BLaER1 (cell line): ENCODE measurements around the gene FILIP1L.

Source experiments
- H3K27ac ChIP-seq: shearing (Covaris generic); formaldehyde crosslinking; 2 replicates; pipeline ENCODE4 v1.8.1; 2022
- H3K27me3 ChIP-seq: shearing (Covaris generic); formaldehyde crosslinking; 2 replicates; pipeline ENCODE4 v1.8.1; 2022
- H3K36me3 ChIP-seq: shearing (Covaris generic); formaldehyde crosslinking; 2 replicates; pipeline ENCODE4 v1.8.1; 2022
- H3K4me1 ChIP-seq: shearing (Covaris generic); formaldehyde crosslinking; 2 replicates; pipeline ENCODE4 v1.8.1; 2022
- H3K4me2 ChIP-seq: shearing (Covaris generic); formaldehyde crosslinking; 2 replicates; pipeline ENCODE4 v1.8.1; 2022
- H3K4me3 ChIP-seq: shearing (Covaris generic); formaldehyde crosslinking; 2 replicates; pipeline ENCODE4 v1.8.1; 2022
- H3K9ac ChIP-seq: shearing (Covaris generic); formaldehyde crosslinking; 2 replicates; pipeline ENCODE4 v1.8.1; 2022
- H3K9me3 ChIP-seq: shearing (Covaris generic); formaldehyde crosslinking; 2 replicates; pipeline ENCODE4 v1.8.1; 2022
- H4K20me1 ChIP-seq: shearing (Covaris generic); formaldehyde crosslinking; 2 replicates; pipeline ENCODE4 v1.8.1; 2022
- Cebpa-rat ChIP-seq: shearing (Covaris generic); IDR thresholded peaks from 2 replicates; pipeline ENCODE4 v1.8.1; 2022

Gene FILIP1L

DNA sequence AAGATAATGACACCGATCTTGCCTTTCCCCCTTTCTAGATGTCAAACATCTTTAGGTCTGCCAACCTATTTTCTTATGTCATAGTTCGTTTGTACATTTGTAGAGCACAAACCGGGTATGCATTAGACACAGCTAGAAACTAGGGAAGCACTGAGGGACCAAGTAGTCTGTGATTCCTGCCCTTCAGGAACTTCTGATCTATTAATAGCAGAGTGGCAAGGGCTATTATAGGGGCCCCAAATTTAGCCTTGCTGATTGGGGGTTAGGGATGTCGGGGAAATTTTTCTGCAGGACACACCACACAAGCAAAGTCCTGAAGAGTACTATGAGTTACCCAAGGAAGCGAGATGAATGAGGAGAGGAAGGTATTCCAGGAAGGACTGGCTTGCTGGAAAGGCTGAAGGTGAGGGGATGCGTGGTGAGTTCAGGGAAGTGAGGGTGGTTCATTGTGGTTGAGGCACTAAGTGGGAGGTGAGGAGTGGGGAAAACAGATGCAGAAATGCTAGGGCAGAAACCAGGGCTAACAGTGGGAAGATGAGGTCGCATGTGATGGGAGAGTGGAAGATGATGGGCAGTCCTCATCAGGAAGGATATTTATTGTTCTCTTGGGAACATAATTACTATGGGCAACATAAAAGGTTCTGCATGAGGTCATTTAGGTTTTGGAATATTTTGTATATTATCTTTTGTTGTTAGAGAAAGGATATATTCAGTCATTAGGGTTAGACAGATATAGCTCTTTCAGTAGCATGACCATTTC lies 152.4 kb downstream of the FILIP1L start:
- Histone ChIP-seq H4K20me1 (0 out of 2 replicates have a peak, but pooled peaks cover under 1% of the 10 kb centered on the region), H3K27me3 (no peaks in the 10 kb centered on the region), H3K36me3 (0 out of 2 replicates have a peak, but pooled peaks cover 8% of the 10 kb centered on the region), H3K9ac (no peak overlapping the region), H3K4me2 (no peak overlapping the region), H3K4me1 (0 out of 2 replicates have a peak, but pooled peaks cover 3% of the 10 kb centered on the region), H3K27ac (no peak overlapping the region), H3K9me3 (no peaks in the 10 kb centered on the region), H3K4me3 (no peak overlapping the region)
- TF ChIP-seq Cebpa-rat, result no peak

DNA sequence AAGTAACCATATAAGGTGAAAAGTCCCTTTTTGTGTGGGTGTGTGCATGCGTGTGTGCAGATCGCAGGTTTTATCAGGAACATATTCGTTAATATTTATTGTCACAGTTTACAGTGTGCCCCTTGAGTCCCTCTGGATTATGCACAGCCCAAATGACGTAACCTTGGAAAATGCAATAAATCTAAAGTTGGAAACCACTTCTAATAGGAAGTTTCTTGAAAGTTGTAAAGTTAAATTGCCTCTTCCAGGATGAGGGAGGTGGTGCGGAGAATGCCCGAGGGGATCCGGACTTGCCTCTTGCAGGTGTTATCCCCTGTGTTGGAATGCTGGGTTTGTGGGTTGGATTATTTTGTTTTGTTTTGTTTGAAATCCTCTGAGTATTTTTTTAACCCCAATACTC lies 153.4 kb downstream of the FILIP1L start:
- no peak for TF ChIP-seq Cebpa-rat
- Histone ChIP-seq H3K27me3 (no peaks in the 10 kb centered on the region), H3K27ac (no peak overlapping the region), H3K9me3 (no peaks in the 10 kb centered on the region), H4K20me1 (peaks cover 7% of the 10 kb centered on the region; the same call in 1 of the 2 replicates), H3K36me3 (0 out of 2 replicates have a peak, but pooled peaks cover 5% of the 10 kb centered on the region), H3K9ac (no peak overlapping the region), H3K4me3 (no peak overlapping the region), H3K4me1 (0 out of 2 replicates have a peak, but pooled peaks cover 3% of the 10 kb centered on the region), H3K4me2 (no peak overlapping the region)

DNA sequence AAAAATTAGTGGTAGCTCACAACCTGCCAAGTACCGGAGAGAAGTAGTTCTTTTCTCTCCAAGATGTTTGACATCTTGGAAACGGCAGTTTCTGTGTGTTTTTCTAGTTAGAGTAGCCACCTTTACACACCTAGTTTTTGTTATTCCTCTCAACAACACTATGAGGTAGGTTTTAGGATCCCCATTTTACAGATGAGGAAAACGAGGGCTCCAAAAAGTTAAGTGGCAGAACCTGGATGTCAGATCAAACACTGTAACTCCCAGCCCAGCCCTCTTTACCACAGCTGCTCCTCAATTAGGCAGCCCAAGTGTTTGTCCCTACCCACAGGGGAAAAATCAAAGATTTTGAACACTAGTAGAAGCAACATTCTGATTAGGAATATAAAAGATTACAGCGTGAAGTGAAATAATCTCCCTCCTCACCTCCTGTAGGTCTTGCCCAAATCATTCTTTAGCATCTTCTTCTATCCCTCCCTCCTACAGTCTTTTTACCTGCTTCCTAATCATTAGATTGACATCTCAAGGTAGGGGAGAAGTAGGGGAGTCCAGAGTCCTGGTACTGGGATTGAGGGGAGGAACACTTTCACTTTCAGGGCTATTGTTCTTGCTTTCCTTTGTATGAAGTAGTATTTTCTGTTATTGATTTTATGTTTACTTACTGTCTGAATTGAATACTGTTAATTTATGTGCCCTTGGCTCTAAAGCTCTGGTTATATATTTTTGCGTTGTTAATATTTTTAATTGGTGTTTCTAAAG lies 154.0 kb downstream of the FILIP1L start:
- H3K9me3 ChIP-seq, result no peaks in the 10 kb centered on the region
- 0 out of 2 replicates have a peak, but pooled peaks cover 5% of the 10 kb centered on the region for H3K36me3 ChIP-seq
- no peak overlapping the region for H3K4me3 ChIP-seq
- peaks cover 7% of the 10 kb centered on the region; the same call in 1 of the 2 replicates for H4K20me1 ChIP-seq
- no peak overlapping the region for H3K9ac ChIP-seq
- TF ChIP-seq Cebpa-rat, result no peak
- 0 out of 2 replicates have a peak, but pooled peaks cover 3% of the 10 kb centered on the region for H3K4me1 ChIP-seq
- no peaks in the 10 kb centered on the region for H3K27me3 ChIP-seq
- no peak overlapping the region for H3K27ac ChIP-seq
- no peak overlapping the region for H3K4me2 ChIP-seq

DNA sequence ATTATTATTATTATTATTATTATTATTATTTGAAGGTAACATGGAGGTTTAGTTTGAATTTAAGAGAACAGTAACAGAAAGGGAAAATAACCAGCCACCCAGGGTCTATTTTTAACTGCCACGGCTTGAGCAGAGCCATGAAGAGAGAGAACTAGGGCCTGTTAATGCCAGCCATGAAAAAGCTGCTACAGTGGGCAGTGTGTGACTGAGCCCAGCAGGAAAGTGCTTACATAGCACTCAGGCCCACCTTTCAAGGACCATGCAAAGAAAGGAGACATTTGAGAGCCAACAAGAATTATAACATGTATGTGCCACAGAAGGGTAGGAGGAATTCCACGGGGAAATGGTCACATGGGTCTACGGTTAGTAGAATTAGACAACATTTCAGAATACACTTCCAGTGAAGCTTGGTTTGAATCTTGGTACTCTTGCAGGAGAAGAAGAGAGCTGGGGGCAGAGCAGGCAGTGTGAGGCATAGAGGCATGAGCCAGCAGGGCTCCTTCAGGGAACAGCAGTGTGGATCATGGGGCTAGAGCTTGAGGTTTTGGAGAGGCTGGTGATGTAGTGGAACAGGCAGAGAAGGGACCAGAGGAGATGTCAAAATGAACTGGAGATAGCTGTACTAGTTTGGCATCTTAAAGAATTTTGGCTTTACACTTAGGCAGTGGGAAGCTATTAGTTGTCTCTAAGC lies 155.9 kb downstream of the FILIP1L start:
- 0 out of 2 replicates have a peak, but pooled peaks cover 1% of the 10 kb centered on the region for H3K36me3 ChIP-seq
- peaks cover 7% of the 10 kb centered on the region; the same call in 1 of the 2 replicates for H4K20me1 ChIP-seq
- H3K4me1 ChIP-seq, result 0 out of 2 replicates have a peak, but pooled peaks cover 3% of the 10 kb centered on the region
- no peaks in the 10 kb centered on the region for H3K27me3 ChIP-seq
- no peak overlapping the region for H3K4me2 ChIP-seq
- no peak overlapping the region for H3K27ac ChIP-seq
- H3K4me3 ChIP-seq, result no peak overlapping the region
- H3K9ac ChIP-seq, result no peak overlapping the region
- TF ChIP-seq Cebpa-rat, result no peak
- no peaks in the 10 kb centered on the region for H3K9me3 ChIP-seq

DNA sequence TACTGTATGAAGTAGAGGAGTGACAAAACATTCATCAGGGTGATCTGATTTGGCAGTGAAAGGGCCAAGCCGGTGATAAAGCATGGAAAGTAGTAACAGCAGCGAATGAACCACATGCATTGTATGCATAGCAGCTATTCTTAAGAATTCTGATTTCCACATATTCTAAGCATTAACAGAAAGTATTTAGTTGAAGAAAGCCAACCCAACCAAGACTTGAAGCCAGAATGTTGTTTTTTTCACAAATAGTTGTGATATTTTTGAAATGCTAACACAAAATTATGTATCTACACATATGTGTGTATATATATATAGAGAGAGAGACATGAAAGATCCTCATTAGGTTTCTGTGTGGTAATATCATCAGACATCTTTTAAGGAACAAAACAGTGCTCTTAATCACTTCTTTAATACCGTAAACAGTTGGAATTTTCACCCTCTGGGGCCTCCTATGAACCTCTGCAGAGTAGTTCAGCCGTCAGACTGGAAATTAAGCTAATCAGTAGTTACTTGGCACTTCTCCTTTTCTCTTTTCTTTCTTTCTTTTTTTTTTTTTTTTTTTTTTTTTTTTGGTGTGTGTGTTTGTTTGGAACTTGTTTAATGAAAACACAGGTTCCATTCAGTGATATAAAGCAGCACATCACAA lies 157.0 kb downstream of the FILIP1L start:
- H3K36me3 ChIP-seq, result no peaks in the 10 kb centered on the region
- TF ChIP-seq Cebpa-rat, result no peak
- H3K9me3 ChIP-seq, result no peaks in the 10 kb centered on the region
- H3K27ac ChIP-seq, result no peak overlapping the region
- H3K9ac ChIP-seq, result no peak overlapping the region
- no peak overlapping the region for H3K4me2 ChIP-seq
- H3K4me1 ChIP-seq, result 0 out of 2 replicates have a peak, but pooled peaks cover 3% of the 10 kb centered on the region
- H4K20me1 ChIP-seq, result peaks cover 7% of the 10 kb centered on the region; the same call in 1 of the 2 replicates
- no peak overlapping the region for H3K4me3 ChIP-seq
- H3K27me3 ChIP-seq, result no peaks in the 10 kb centered on the region

DNA sequence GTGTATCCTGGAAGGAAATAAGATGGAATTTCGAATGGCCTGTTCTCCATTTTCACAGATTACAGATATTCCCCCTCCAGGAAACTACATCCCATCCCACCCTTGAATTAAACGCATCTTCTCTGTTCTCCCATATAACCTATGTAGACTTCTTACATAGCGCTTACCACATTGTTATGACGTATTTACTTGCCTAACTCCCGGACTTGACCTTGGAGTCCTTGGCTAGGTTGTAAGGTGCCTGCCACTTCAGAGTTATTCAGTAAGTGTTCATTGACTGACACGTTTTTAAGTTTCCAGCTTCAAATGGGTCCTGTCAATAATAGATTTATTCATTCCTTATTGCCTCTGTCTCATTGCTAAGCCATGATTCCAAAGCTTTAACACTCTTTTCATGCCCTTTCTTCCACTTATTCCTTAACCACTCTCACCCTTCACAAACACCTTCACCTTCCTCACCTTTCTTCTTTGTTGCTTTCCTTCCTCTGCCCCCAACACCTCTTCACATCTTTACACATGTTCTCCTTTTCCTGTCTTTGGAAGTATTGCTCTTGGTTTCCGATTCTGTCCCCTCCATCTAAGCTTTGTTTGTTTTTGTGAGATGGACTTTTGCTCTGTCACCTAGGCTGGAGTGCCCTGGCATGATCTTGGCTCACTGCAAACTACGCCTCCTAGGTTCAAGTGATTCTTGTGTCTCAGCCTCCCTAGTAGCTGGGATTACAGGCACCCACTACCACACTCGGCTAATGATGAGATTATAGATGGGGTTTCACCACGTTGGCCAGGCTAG lies 158.3 kb downstream of the FILIP1L start:
- Histone ChIP-seq H3K36me3 (no peaks in the 10 kb centered on the region), H3K27ac (no peak overlapping the region), H4K20me1 (peaks cover 12% of the 10 kb centered on the region), H3K4me3 (no peak overlapping the region), H3K4me1 (0 out of 2 replicates have a peak, but pooled peaks cover 3% of the 10 kb centered on the region), H3K27me3 (no peaks in the 10 kb centered on the region), H3K9me3 (no peaks in the 10 kb centered on the region), H3K4me2 (no peak overlapping the region), H3K9ac (no peak overlapping the region)
- TF ChIP-seq Cebpa-rat, result no peak

DNA sequence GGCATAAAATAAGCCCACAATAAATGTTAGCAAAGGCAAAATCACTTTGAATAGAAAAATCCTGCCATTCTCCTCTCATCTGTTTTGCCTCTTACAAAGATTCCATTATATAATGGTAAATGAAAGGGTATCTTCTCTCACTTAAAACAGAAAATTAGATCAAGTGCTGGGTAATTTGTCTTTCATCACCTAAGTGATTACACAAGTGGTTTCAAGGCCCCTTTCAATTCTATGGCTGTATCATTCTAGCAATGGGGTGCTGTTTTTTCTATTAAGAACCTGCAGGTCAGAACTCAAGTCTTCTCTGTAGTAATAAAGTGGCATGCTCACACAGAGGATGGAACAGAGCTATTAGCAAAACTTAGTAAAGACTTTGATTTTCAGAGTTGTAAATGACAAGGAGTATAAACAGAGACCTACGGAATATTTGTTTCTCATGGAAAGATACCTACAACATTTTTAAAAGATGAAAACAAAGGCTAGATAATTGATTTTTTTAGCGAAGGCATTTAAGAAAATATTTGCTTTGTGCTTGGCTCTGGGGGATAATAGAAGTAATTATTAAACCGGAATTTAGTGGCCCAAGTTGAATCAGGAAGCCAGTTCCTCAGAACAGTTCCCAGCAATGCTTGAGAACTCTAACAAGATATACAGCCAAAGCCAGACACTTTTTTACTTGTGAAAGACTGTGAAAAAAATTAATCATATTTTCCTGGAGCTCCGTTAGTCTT lies 159.2 kb downstream of the FILIP1L start:
- H4K20me1 ChIP-seq, result peaks cover 19% of the 10 kb centered on the region
- no peak for TF ChIP-seq Cebpa-rat
- H3K27me3 ChIP-seq, result no peaks in the 10 kb centered on the region
- no peak overlapping the region for H3K27ac ChIP-seq
- H3K9me3 ChIP-seq, result no peaks in the 10 kb centered on the region
- H3K4me2 ChIP-seq, result no peak overlapping the region
- 0 out of 2 replicates have a peak, but pooled peaks cover 3% of the 10 kb centered on the region for H3K4me1 ChIP-seq
- no peaks in the 10 kb centered on the region for H3K36me3 ChIP-seq
- H3K9ac ChIP-seq, result no peak overlapping the region
- no peak overlapping the region for H3K4me3 ChIP-seq

DNA sequence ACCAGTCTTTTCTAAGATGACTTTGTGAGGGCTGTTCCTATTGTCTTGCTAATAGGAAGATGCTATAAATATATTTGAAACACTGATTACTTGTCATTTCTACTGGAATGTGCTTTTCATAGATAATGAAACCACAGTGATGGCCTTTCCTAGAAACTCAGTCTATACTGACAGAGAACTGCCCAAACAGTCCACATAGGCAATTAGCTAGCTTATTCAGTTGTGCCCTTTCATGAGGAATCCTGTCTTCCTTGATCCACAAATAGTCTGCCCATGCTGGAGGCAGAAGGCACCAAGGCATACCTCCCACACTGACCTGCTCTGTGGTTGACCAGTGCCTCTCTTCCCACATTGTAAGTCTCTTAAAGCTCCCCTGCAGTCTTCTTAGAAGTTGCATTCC lies 160.7 kb downstream of the FILIP1L start:
- no peaks in the 10 kb centered on the region for H3K27me3 ChIP-seq
- TF ChIP-seq Cebpa-rat, result no peak
- H3K4me3 ChIP-seq, result no peak overlapping the region
- H3K9me3 ChIP-seq, result no peaks in the 10 kb centered on the region
- H3K27ac ChIP-seq, result no peak overlapping the region
- peaks cover 19% of the 10 kb centered on the region for H4K20me1 ChIP-seq
- no peak overlapping the region for H3K9ac ChIP-seq
- no peaks in the 10 kb centered on the region for H3K36me3 ChIP-seq
- H3K4me1 ChIP-seq, result 0 out of 2 replicates have a peak, but pooled peaks cover 3% of the 10 kb centered on the region
- no peak overlapping the region for H3K4me2 ChIP-seq
